GM12878 (cell line): ENCODE measurements around the gene TRAF3. TPM values are rescaled to one million over a fixed set of nuclear protein-coding genes. Genes with fewer than 3 reads are reported as not detected.

Experiments
- ATAC-seq: fragments of 200-7000 bp; cut with Tn5 transposase; 3 replicates; pipeline ENCODE4 v1.9.1; 2020; ENCODE audit warnings: mild to moderate bottlenecking, moderate library complexity
- BruUV-seq: library from RNA; stranded (reverse); fragments of 400-500 nt; replicated peaks from 2 replicates; lab custom pipeline; 2021; lab: Mats Ljungman, UMichigan
- CTCF ChIA-PET: fragments of 300-600 bp; sonication (Branson Sonifier 250); formaldehyde crosslinking; extraction: SDS; loops from one replicate; lab custom pipeline; 2021; ENCODE audit warnings: inconsistent platforms; lab: Yijun Ruan, JAX
- POLR2A ChIA-PET: fragments of 350-600 bp; formaldehyde crosslinking; extraction: SDS; loops from one replicate; lab custom pipeline; 2021; ENCODE audit warnings: inconsistent platforms; lab: Charles Lee
- RAD21 ChIA-PET: fragments of 300-600 bp; sonication (Branson Sonifier 250); formaldehyde crosslinking; loops from one replicate; lab custom pipeline; 2023; ENCODE audit warnings: antibody characterized with exemption; ENCODE audit not compliant: unreplicated experiment; lab: Charles Lee
- SMC1A ChIA-PET: fragments of 300-600 bp; sonication (Branson Sonifier 250); formaldehyde crosslinking; loops from one replicate; lab custom pipeline; 2023; ENCODE audit not compliant: unreplicated experiment, uncharacterized antibody; lab: Charles Lee
- DNase-seq: peaks from one replicate; pipeline ENCODE4 v3.0.0-alpha.2; 2011; ENCODE audit warnings: low read depth, low spot score
- FAIRE-seq: peaks from 3 replicates; lab custom pipeline; 2011; peaks lifted over from hg19 to GRCh38; lab: Jason Lieb, UNC
- H2AFZ ChIP-seq: 2 replicates; pipeline ENCODE4 v1.6.0; 2011; ENCODE audit warnings: low read depth, low read length, control low read depth; ENCODE audit not compliant: control insufficient read depth
- H3K27ac ChIP-seq: 2 replicates; pipeline ENCODE4 v1.5.1; 2011; ENCODE audit warnings: control low read depth; ENCODE audit not compliant: control insufficient read depth, insufficient read depth
- H3K27me3 ChIP-seq, 2 experiments: replicated peaks in 1 of 2; 2 replicates each; pipeline versions ENCODE4 v1.6.0 to v1.6.1; 2011; ENCODE audit warnings: low read length in 1 of 2; ENCODE audit not compliant: control insufficient read depth in 2 of 2, insufficient read depth in 2 of 2
- H3K36me3 ChIP-seq, 2 experiments: 2 replicates each; pipeline ENCODE4 v1.5.1; 2011; ENCODE audit warnings: low read length in 1 of 2; ENCODE audit not compliant: control insufficient read depth in 2 of 2, insufficient read depth in 2 of 2
- H3K4me1 ChIP-seq: 2 replicates; pipeline ENCODE4 v1.6.1; 2011; ENCODE audit warnings: mild to moderate bottlenecking, low read length, moderate library complexity, mixed read lengths; ENCODE audit not compliant: control insufficient read depth, insufficient read depth
- H3K4me2 ChIP-seq: 2 replicates; pipeline ENCODE4 v1.6.0; 2011; ENCODE audit warnings: control low read depth; ENCODE audit not compliant: control insufficient read depth, insufficient read depth
- H3K4me3 ChIP-seq: fragments of 200-600 bp; sonication (generic); 2 replicates; pipeline ENCODE4 v1.5.1; 2016
- H3K79me2 ChIP-seq: 2 replicates; pipeline ENCODE4 v1.6.0; 2011; ENCODE audit warnings: low read length; ENCODE audit not compliant: control insufficient read depth, insufficient read depth
- H3K9ac ChIP-seq: 2 replicates; pipeline ENCODE4 v1.8.0; 2011; ENCODE audit warnings: low read length, control low read depth, mixed read lengths; ENCODE audit not compliant: control insufficient read depth, insufficient read depth
- H3K9me3 ChIP-seq: replicated peaks from 3 replicates; pipeline ENCODE4 v1.5.1; 2011; ENCODE audit warnings: mild to moderate bottlenecking, low read length; ENCODE audit not compliant: control insufficient read depth, insufficient read depth
- H4K20me1 ChIP-seq: 2 replicates; pipeline ENCODE4 v1.6.0; 2011; ENCODE audit not compliant: control insufficient read depth, insufficient read depth
- MYC ChIP-seq: IDR thresholded peaks from 2 replicates; pipeline ENCODE4 v1.6.1; 2011; ENCODE audit warnings: mild to moderate bottlenecking, low read length, moderate library complexity, inconsistent platforms; ENCODE audit not compliant: insufficient read depth, insufficient replicate concordance, insufficient read length, severe bottlenecking
- NR2F1 ChIP-seq: fragments of 450-650 bp; conservative IDR thresholded peaks from 2 replicates; pipeline ENCODE4 v1.6.1; 2017; ENCODE audit warnings: mild to moderate bottlenecking
- POLR2A ChIP-seq: IDR thresholded peaks from 2 replicates; pipeline ENCODE4 v1.6.1; 2011; ENCODE audit warnings: low read depth, mild to moderate bottlenecking, low read length
- POLR2AphosphoS5 ChIP-seq: IDR thresholded peaks from 2 replicates; pipeline ENCODE4 v1.6.1; 2011; ENCODE audit warnings: mild to moderate bottlenecking, low read length, inconsistent platforms
- YY1 ChIP-seq: IDR thresholded peaks from 2 replicates; pipeline ENCODE4 v1.6.1; 2011; ENCODE audit warnings: low read depth, mild to moderate bottlenecking, low read length
- ZNF274 ChIP-seq: IDR thresholded peaks from one replicate; pipeline ENCODE4 v1.8.0; 2011; ENCODE audit not compliant: insufficient read length, insufficient read depth
- WGBS: methylation state at CpG from one replicate; pipeline ENCODE4 v1.1.6; 2016; ENCODE audit warnings: low lambda C conversion rate; ENCODE audit not compliant: insufficient replicate concordance, insufficient coverage; ENCODE audit errors: missing lambda C conversion rate; 5-methylcytosine and 5-hydroxymethylcytosine counted together
- in situ Hi-C: fragments of 300-500 bp; cut with MboI; formaldehyde crosslinking; loops from 9 replicates; pipeline ENCODE4 v1.14.3; 2018; ENCODE audit warnings: mixed read lengths
- intact Hi-C: fragments of 100-400 bp; cut with micrococcal nuclease; formaldehyde crosslinking; loops from one replicate; pipeline ENCODE4 v1.14.2; 2022; ENCODE audit not compliant: unreplicated experiment
- polyA plus RNA-seq, 11 experiments: library from polyadenylated mRNA; depleted of rRNA in 4 of 11; unstranded in 6 of 11; stranded (reverse) in 5 of 11; fragments of >200 nt; fragmentation: Nextera tagmentation in 4 of 11; fragmentation: Illumina TruSeq in 1 of 11; extraction: Ambion mirVana in 4 of 11; extraction: Trizol in 1 of 11; gene quantifications; 1 replicate in 1 of 11; 2 replicates in 10 of 11; pipeline versions ENCODE4 v1.2.1 to v1.2.3, GENCODE V29; 2011 to 2016; ENCODE audit warnings: inconsistent platforms in 2 of 11, missing spikeins in 2 of 11, low read depth in 1 of 11
- total RNA-seq, 4 experiments: library from RNA; depleted of rRNA in 3 of 4; stranded (reverse); fragments of >200 nt in 3 of 4; fragmentation: Illumina TruSeq in 1 of 4; extraction: Trizol in 1 of 4; gene quantifications; 2 replicates each; pipeline versions ENCODE4 v1.2.1 to v1.2.3, GENCODE V29; 2013 to 2021

TRAF3 gene
- total and polyA plus RNA-seq, 10 of the 15 experiments (the other 5 are each of a cell fraction or from before 2014, with no cell fraction given): 3.0 to 70.1 (median 36.5) TPM

DNA sequence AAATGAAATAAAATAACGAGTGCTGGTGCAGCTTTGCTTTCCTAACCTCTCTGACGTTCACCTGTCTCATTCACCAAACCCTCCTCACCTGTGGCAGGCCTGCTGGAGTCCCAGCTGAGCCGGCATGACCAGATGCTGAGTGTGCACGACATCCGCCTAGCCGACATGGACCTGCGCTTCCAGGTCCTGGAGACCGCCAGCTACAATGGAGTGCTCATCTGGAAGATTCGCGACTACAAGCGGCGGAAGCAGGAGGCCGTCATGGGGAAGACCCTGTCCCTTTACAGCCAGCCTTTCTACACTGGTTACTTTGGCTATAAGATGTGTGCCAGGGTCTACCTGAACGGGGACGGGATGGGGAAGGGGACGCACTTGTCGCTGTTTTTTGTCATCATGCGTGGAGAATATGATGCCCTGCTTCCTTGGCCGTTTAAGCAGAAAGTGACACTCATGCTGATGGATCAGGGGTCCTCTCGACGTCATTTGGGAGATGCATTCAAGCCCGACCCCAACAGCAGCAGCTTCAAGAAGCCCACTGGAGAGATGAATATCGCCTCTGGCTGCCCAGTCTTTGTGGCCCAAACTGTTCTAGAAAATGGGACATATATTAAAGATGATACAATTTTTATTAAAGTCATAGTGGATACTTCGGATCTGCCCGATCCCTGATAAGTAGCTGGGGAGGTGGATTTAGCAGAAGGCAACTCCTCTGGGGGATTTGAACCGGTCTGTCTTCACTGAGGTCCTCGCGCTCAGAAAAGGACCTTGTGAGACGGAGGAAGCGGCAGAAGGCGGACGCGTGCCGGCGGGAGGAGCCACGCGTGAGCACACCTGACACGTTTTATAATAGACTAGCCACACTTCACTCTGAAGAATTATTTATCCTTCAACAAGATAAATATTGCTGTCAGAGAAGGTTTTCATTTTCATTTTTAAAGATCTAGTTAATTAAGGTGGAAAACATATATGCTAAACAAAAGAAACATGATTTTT is 128.2 kb downstream of the TRAF3 start:
- ATAC-seq (no peak), FAIRE-seq (no peak), DNase-seq (no peak)
- no peak for TF ChIP-seq ZNF274
- 0 out of 2 replicates have a peak, but pooled peaks have one; percentile 14 for TF ChIP-seq POLR2AphosphoS5
- no peak overlapping the region for H3K4me3 ChIP-seq
- H3K27ac ChIP-seq: no peak overlapping the region
- SMC1A ChIA-PET: interaction anchor here (1.6 kb wide), 2 partner anchors 107 to 211 kb away, joined by 3 to 6 read pairs; no protein-coding TSS in a partner anchor
- TSS peak; percentile 26 for BruUV-seq
- H3K79me2 ChIP-seq: peaks cover 19% of the 10 kb centered on the region
- no peak overlapping the region for H2AFZ ChIP-seq
- H4K20me1 ChIP-seq: no peaks in the 10 kb centered on the region
- CTCF ChIA-PET: interaction anchor here (1.6 kb wide), 1 partner anchor 27 kb away, joined by 4 read pairs; no protein-coding TSS in a partner anchor
- POLR2A ChIA-PET: interaction anchor here (0.6 to 1.2 kb wide), 2 partner anchors 11 to 1581 kb away, joined by 3 read pairs; no protein-coding TSS in a partner anchor
- RAD21 ChIA-PET: no interaction called here
- H3K9ac ChIP-seq: no peak overlapping the region
- in situ Hi-C loops (no loop called here), intact Hi-C loops (no loop called here)
- H3K4me1 ChIP-seq: peaks cover 26% of the 10 kb centered on the region
- 94% methylated on average over 38 of the region's 38 CpGs for WGBS
- H3K27me3 ChIP-seq: no peaks in the 10 kb centered on the region
- no peaks in the 10 kb centered on the region for H3K9me3 ChIP-seq
- peaks cover 26 to 37% of the 10 kb centered on the region in 2 experiments for H3K36me3 ChIP-seq
- no peak overlapping the region for H3K4me2 ChIP-seq

DNA sequence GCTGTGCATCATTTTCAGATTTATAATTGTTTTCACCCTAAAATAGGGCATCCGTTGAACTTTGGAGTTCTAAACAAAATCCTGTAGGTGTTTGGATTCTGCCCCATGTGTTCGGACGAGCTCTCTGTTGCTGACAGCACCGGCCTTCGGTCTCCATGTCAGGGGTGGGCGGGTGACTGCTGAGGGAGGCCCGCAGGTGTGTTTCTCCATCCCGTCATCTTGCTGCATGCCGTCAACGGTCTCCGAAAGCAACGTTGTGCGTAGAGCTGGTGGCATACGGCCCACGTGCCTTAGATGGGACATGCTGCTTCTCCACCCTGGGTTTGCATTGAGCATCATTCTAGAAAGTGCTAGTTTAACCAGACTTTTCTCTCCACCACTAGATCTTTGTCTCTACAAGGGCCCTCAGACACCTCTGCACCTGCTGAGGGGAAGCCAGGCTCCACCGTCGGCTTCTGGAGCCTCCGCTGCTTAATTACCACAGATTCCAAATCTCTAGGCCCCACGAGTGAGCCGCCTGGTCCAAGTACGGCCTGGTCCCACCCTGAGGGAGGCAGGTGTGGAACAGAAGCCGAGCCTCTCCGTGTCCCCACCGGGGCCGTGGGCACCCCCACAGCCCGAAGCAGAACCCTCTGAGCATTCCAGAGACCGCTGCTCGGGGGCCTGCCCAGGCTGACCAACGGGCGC is 129.5 kb downstream of the TRAF3 start:
- BruUV-seq: no TSS peak
- Histone ChIP-seq H2AFZ (no peak overlapping the region), H3K9ac (no peak overlapping the region), H3K79me2 (peaks cover 19% of the 10 kb centered on the region), H3K9me3 (no peaks in the 10 kb centered on the region), H3K27ac (no peak overlapping the region), H3K36me3 (peaks cover 29 to 36% of the 10 kb centered on the region in 2 experiments), H3K4me1 (peaks cover 16% of the 10 kb centered on the region), H4K20me1 (no peaks in the 10 kb centered on the region), H3K27me3 (no peaks in the 10 kb centered on the region), H3K4me3 (no peak overlapping the region), H3K4me2 (no peak overlapping the region)
- FAIRE-seq (no peak), ATAC-seq (no peak), DNase-seq (no peak)
- intact Hi-C loops: no loop called here
- ChIA-PET CTCF (interaction anchor here (1.6 kb wide), 1 partner anchor 29 kb away, joined by 4 read pairs; no protein-coding TSS in a partner anchor), POLR2A (interaction anchor here (0.6 kb wide), 1 partner anchor 1580 kb away, joined by 3 read pairs; no protein-coding TSS in a partner anchor), SMC1A (interaction anchor here (1.6 kb wide), 1 partner anchor 109 kb away, joined by 3 read pairs; no protein-coding TSS in a partner anchor), RAD21 (no interaction called here)
- TF ChIP-seq POLR2A (peak; percentile 38; the same call in 1 of the 2 replicates), YY1 (no peak), NR2F1 (no peak), MYC (no peak)
- WGBS: 98% methylated on average over 30 of the region's 30 CpGs
- in situ Hi-C loops: no loop called here
